AG09309 (cell line): ENCODE data around the gene EPN2.

ENCODE experiments used
- DNase-seq: peaks from one replicate; pipeline ENCODE4 v3.0.0-alpha.2; 2010; ENCODE audit warnings: low read depth
- H3K4me3 ChIP-seq: 2 replicates; pipeline ENCODE4 v1.5.1; 2011; ENCODE audit warnings: mild to moderate bottlenecking, low read depth, low read length, moderate library complexity; ENCODE audit not compliant: control insufficient read depth
- CTCF ChIP-seq: IDR thresholded peaks from 2 replicates; pipeline ENCODE4 v1.5.1; 2011; ENCODE audit warnings: mild to moderate bottlenecking, low read depth, low read length, inconsistent platforms; ENCODE audit not compliant: insufficient read depth, control insufficient read depth; ENCODE audit errors: missing control alignments

Gene EPN2

DNA sequence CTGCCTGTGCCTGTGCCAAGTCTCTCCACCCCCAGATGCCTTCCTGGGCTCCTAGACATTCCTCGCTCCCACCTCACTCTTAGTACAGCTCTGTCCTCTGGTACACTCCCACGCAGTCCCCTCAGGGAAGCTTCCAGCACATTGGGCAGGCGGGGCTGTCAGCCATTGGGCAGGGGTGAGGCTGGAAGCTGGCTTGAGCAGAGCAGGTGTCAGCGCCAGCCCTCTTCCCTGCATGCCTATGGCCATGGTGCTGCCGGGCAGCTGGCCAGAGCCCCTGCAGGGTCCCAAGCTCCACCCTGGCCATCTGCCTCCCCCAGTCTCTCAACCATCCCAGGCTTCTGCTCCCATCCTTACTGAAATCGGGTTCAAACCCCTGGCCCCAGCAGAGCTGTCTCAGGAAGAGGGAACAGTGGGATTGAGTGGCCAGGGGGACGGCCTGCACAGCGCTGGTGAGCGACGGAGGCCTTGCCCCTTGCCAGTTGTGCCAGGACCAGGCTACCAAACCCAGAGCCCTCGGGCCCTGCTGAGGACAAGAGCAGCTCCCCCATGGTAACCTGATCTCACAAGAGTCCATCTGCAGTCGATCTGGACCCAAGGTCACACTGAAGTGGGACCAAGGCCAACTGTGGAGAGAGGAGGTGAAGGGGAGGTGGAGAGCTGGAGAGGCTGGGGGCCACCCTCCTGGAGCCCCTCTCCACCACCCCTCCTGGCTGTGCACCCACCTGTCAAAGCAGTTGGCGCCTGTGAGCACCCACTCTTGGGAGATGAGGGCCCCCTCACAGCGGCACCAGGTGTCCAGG lies 127.7 kb downstream of the EPN2 start:
- DNase-seq: no peak
- TF ChIP-seq CTCF: no peak
- no peak overlapping the region for H3K4me3 ChIP-seq

DNA sequence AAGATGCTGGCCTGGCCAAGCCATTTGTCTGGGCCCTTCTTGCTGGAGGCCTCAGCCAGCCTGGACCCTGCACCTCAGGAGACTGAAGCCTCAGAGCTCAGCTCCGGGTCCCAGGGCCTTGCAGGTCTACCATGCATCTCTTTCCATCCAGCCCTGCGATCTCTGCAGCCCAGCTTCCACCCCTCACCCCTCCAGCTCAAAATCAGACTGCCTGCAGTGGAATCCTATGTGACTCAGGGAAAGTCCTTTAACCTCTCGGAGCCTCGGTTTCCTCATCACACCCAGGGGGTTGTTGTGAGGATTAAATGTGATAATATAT lies 128.3 kb downstream of the EPN2 start:
- no peak for DNase-seq
- no peak overlapping the region for H3K4me3 ChIP-seq
- TF ChIP-seq CTCF: no peak

DNA sequence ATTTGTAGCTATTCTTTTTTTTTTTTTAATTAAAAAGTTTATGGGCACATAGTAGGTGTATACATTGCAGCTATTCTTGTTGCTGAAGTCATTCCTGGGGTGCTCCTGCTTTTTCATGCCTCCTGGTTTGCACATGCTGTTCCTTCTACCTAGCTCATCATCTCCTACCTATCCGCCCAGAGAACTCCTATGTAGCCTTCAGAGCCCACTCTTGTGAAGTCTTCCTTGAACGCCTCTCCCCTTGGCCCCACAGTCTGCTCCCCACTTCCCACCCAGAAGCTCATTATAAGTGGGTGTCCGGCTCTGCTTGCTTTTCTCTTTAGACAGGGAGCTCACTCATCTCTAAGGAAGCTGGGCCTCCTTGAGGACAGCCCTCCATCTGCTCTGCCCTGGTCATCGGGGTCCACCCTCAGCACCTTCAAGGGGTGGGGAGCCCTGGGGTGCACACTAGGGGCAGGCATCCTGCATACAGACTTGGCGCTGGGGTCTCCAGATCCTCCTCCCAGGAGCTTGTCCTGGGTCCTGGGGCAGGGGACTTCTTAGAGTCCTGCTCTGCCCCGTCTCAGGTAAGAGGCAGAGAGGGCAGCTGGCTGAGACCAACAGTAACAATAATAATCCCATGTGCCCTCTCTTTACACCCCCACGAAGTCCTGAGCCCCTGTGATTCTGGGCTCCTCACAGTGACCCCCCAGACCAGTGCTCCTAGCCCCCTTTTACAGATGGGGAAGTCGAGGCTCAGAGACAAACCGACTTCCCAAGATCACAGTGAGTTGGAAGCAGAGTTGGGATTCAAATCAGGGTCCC lies 128.9 kb downstream of the EPN2 start:
- no peak for DNase-seq
- no peak for TF ChIP-seq CTCF
- no peak overlapping the region for H3K4me3 ChIP-seq

- no peak for DNase-seq
- no peak for TF ChIP-seq CTCF
Observed at GRCh38 chr17:19366637-19366972, 129.4 kb downstream of the EPN2 start.

GRCh38 chr17:19368229-19368628 lies 131.1 kb downstream of the EPN2 start:
- H3K4me3 ChIP-seq: no peak overlapping the region
- TF ChIP-seq CTCF: no peak
- no peak for DNase-seq

More at GRCh38 chr17:19366637-19366972, 129.4 kb downstream of the EPN2 start:
- H3K4me3 ChIP-seq: no peak overlapping the region

- no peak for TF ChIP-seq CTCF
- H3K4me3 ChIP-seq: no peak overlapping the region
- no peak for DNase-seq
Observed at GRCh38 chr17:19369107-19369778, 132.1 kb downstream of the EPN2 start.
